Spleen (tissue), 11 donors: ENCODE results near the gene MAMLD1. TPM values are rescaled to one million over a fixed set of nuclear protein-coding genes. Genes with fewer than 3 reads are reported as not detected.

Experiments used
- DNase-seq: peaks from one replicate; pipeline ENCODE4 v3.0.0-alpha.2; 2020
- H3K27ac ChIP-seq, 8 donors: fragments of 200-600 bp; sonication (generic) in 7 of 8; 1 replicate in 4 of 8; 2 replicates in 4 of 8; pipeline versions ENCODE4 v1.5.0 to v1.8.0; 2016 to 2021; ENCODE audit warnings: inconsistent platforms in 4 of 8, mild to moderate bottlenecking in 4 of 8, moderate library complexity in 1 of 8
- H3K27me3 ChIP-seq, 7 donors: fragments of 200-600 bp; sonication (generic) in 6 of 7; replicated peaks in 1 of 7; 1 replicate in 4 of 7; 2 replicates in 3 of 7; pipeline versions ENCODE4 v1.5.0 to v1.8.0; 2016 to 2021; ENCODE audit warnings: inconsistent platforms in 3 of 7, mild to moderate bottlenecking in 1 of 7
- H3K36me3 ChIP-seq, 6 donors: fragments of 200-600 bp; sonication (generic) in 5 of 6; 1 replicate in 4 of 6; 2 replicates in 2 of 6; pipeline versions ENCODE4 v1.5.0 to v1.8.0; 2016 to 2021; ENCODE audit warnings: inconsistent platforms in 2 of 6
- H3K4me1 ChIP-seq, 6 donors: fragments of 200-600 bp; sonication (generic) in 5 of 6; 1 replicate in 3 of 6; 2 replicates in 3 of 6; pipeline versions ENCODE4 v1.5.0 to v1.8.0; 2016 to 2021; ENCODE audit warnings: inconsistent platforms in 3 of 6
- H3K4me3 ChIP-seq, 8 donors: fragments of 200-600 bp; sonication (generic) in 7 of 8; 1 replicate in 4 of 8; 2 replicates in 4 of 8; pipeline versions ENCODE4 v1.5.0 to v1.8.0; 2016 to 2021; ENCODE audit warnings: inconsistent platforms in 4 of 8, mild to moderate bottlenecking in 4 of 8, moderate library complexity in 2 of 8
- H3K9me3 ChIP-seq, 8 donors: fragments of 200-600 bp; sonication (generic) in 7 of 8; 1 replicate in 4 of 8; 2 replicates in 4 of 8; pipeline versions ENCODE4 v1.5.0 to v1.8.0; 2016 to 2021; ENCODE audit warnings: inconsistent platforms in 4 of 8
- CTCF ChIP-seq, 11 experiments: fragments of 200-600 bp in 7 of 11; fragments of 450-650 bp in 4 of 11; sonication (generic) in 4 of 11; IDR thresholded peaks in 8 of 11; conservative IDR thresholded peaks in 3 of 11; 1 replicate in 7 of 11; 2 replicates in 4 of 11; pipeline versions ENCODE4 v1.4.0 to v1.8.0; 2016 to 2021; ENCODE audit warnings: antibody characterized with exemption in 11 of 11, inconsistent platforms in 4 of 11, mild to moderate bottlenecking in 1 of 11
- POLR2A ChIP-seq, 3 donors: fragments of 450-650 bp; IDR thresholded peaks; one replicate each; pipeline ENCODE4 v1.5.1; 2017; ENCODE audit warnings: antibody characterized with exemption in 3 of 3, mild to moderate bottlenecking in 1 of 3
- POLR2AphosphoS5 ChIP-seq, 3 donors: sonication (generic); formaldehyde crosslinking; IDR thresholded peaks; one replicate each; pipeline ENCODE4 v1.5.1; 2017; ENCODE audit warnings: antibody characterized with exemption in 3 of 3
- WGBS, 5 donors: extraction: QIAGEN DNeasy Blood & Tissue Kit in 3 of 5; methylation state at CpG; one replicate each; pipeline versions ENCODE4 v1.1.5 to v1.1.7; 2013 to 2018; 5-methylcytosine and 5-hydroxymethylcytosine counted together
- intact Hi-C: fragments of 100-400 bp; cut with DNase I; formaldehyde crosslinking; loops from one replicate; pipeline ENCODE4 v1.15.0; 2023; ENCODE audit warnings: low total_unique reads
- polyA plus RNA-seq, 3 donors: library from polyadenylated mRNA; stranded (reverse); fragments of 200-250 nt; gene quantifications; one replicate each; pipeline ENCODE4 v1.2.1, GENCODE V29; 2013
- total RNA-seq, 7 donors: library from RNA; depleted of rRNA in 3 of 7; stranded (reverse); fragments of >200 nt in 3 of 7; fragmentation: NEBNext Ultra II Directional in 4 of 7; extraction: Animal tissue kit (Norgen Biotek cat#: 25700) in 4 of 7; gene quantifications; one replicate each; pipeline versions ENCODE4 v1.1.0 to v1.2.1, GENCODE V29; 2016 to 2021
- donor health status: healthy with polysubstance abuse.
- donor health status: DM: no; HTN: no; CAD: no; lungs with moderate emphysema.
- donor health status: DM: no; HTN: no; CAD: no.
- donor health status: Bipolar disorder and iron deficiency.
- donor health status: healthy.
- donor health status: DM: no; HTN: no; CAD: no.
- donor health status: DM: yes; HTN: yes; CAD: no.

Gene MAMLD1
- total and polyA plus RNA-seq, 10 donors, result 1.2 to 7.3 (median 3.7) TPM

GRCh38 chrX:150460781-150461180 is 97.7 kb downstream of the MAMLD1 start:
- TF ChIP-seq POLR2A (IDR thresholded peaks at IDR 0.05) (no peak), POLR2AphosphoS5 (IDR thresholded peaks at IDR 0.05) (no peak), CTCF (IDR thresholded peaks at IDR 0.05 in 8 of 11, conservative IDR thresholded peaks at IDR 0.05 in 3 of 11) (no peak)
- Histone ChIP-seq H3K4me3 (no peak overlapping the region), H3K36me3 (no peaks in the 10 kb centered on the region), H3K27ac (no peak overlapping the region), H3K27me3 (no peaks in the 10 kb centered on the region), H3K4me1 (no peaks in the 10 kb centered on the region), H3K9me3 (no peaks in the 10 kb centered on the region)
- intact Hi-C loops, result no loop called here
- WGBS, 5 donors, result 84 to 100% (median 99%) methylated on average over 1 to 3 of the region's 3 CpGs; no CpG with 5 or more reads in 1 of the 5 donors
- DNase-seq, result no peak

GRCh38 chrX:150463566-150463965 is 100.4 kb downstream of the MAMLD1 start:
- Histone ChIP-seq H3K4me3 (no peak overlapping the region), H3K27ac (no peak overlapping the region), H3K27me3 (no peaks in the 10 kb centered on the region), H3K9me3 (no peaks in the 10 kb centered on the region), H3K4me1 (no peaks in the 10 kb centered on the region), H3K36me3 (no peaks in the 10 kb centered on the region)
- 36 to 100% (median 74%) methylated on average over 1 of the region's 1 CpG for WGBS, 5 donors
- TF ChIP-seq POLR2A (IDR thresholded peaks at IDR 0.05), result no peak
- TF ChIP-seq POLR2AphosphoS5 (IDR thresholded peaks at IDR 0.05), result no peak
- no peak for TF ChIP-seq CTCF (IDR thresholded peaks at IDR 0.05 in 8 of 11, conservative IDR thresholded peaks at IDR 0.05 in 3 of 11)
- no peak for DNase-seq
- intact Hi-C loops, result no loop called here

GRCh38 chrX:150464001-150464400 is 100.9 kb downstream of the MAMLD1 start:
- H3K27ac ChIP-seq, result no peak overlapping the region
- intact Hi-C loops, result no loop called here
- no peaks in the 10 kb centered on the region for H3K36me3 ChIP-seq
- no peak overlapping the region for H3K4me3 ChIP-seq
- H3K4me1 ChIP-seq, result no peaks in the 10 kb centered on the region
- H3K9me3 ChIP-seq, result no peaks in the 10 kb centered on the region
- H3K27me3 ChIP-seq, result no peaks in the 10 kb centered on the region
- DNase-seq, result no peak
- TF ChIP-seq POLR2AphosphoS5 (IDR thresholded peaks at IDR 0.05), result no peak
- no peak for TF ChIP-seq CTCF (IDR thresholded peaks at IDR 0.05 in 8 of 11, conservative IDR thresholded peaks at IDR 0.05 in 3 of 11)
- no peak for TF ChIP-seq POLR2A (IDR thresholded peaks at IDR 0.05)
- 77 to 95% (median 87%) methylated on average over 6 of the region's 6 CpGs; no CpG with 5 or more reads in 1 of the 5 donors for whole genome bisulfite sequencing, 5 donors

GRCh38 chrX:150465326-150465725 is 102.2 kb downstream of the MAMLD1 start:
- Histone ChIP-seq H3K4me3 (no peak overlapping the region), H3K36me3 (no peaks in the 10 kb centered on the region), H3K27ac (no peak overlapping the region), H3K27me3 (no peaks in the 10 kb centered on the region), H3K9me3 (no peaks in the 10 kb centered on the region), H3K4me1 (no peaks in the 10 kb centered on the region)
- TF ChIP-seq CTCF (IDR thresholded peaks at IDR 0.05 in 8 of 11, conservative IDR thresholded peaks at IDR 0.05 in 3 of 11) (no peak), POLR2A (IDR thresholded peaks at IDR 0.05) (no peak), POLR2AphosphoS5 (IDR thresholded peaks at IDR 0.05) (no peak)
- DNase-seq, result no peak
- 45 to 85% (median 78%) methylated on average over 4 to 5 of the region's 5 CpGs for WGBS, 5 donors
- intact Hi-C loops, result no loop called here
